ENCODE measurements around the gene CDH13.

DNA sequence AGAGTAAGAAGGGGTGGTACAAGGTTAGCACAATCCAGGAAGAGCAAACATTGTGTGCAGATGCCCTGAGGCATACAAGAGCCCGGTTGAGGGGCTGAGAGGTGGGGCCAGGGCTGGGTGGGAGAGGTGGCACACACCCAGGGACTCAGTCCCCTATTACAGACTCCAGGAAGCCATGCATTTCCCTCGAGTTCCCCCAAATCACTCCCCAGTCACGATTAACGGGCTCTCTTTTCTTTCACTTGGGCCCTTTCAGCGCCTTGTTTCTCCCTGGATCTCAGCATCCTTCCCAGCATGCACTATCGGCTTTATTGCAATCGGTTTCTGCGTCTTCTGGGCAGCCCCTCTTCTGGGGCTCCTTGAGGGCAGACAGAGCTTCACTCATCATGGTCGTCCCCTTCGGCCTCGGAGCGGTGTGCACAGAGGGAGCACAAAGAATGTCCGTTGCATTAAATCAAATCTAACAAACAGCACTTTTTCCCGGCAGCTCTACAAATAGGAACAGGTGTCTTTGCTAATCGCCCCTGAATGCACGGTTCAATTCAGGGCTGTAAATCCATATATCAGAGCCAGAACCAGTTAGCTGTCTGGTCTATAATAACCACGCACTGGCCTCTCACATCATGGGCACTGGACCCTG, 996.4 kb downstream of the CDH13 start:
- TF ChIP-seq SIN3A (IDR thresholded peaks at IDR 0.05; ENCODE audit: borderline replicate concordance, insufficient read depth, low read length) (no peak), POLR2AphosphoS5 (IDR thresholded peaks at IDR 0.05; ENCODE audit: low read depth, low read length) (no peak), TAF1 (IDR thresholded peaks at IDR 0.05; ENCODE audit: borderline replicate concordance, insufficient read depth, low read length) (no peak), FOXP2 (optimal IDR thresholded peaks at IDR 0.05; ENCODE audit: borderline replicate concordance, extremely low read depth, extremely low read length, insufficient read depth) (no peak)
- TF ChIP-seq, protein P1, sequence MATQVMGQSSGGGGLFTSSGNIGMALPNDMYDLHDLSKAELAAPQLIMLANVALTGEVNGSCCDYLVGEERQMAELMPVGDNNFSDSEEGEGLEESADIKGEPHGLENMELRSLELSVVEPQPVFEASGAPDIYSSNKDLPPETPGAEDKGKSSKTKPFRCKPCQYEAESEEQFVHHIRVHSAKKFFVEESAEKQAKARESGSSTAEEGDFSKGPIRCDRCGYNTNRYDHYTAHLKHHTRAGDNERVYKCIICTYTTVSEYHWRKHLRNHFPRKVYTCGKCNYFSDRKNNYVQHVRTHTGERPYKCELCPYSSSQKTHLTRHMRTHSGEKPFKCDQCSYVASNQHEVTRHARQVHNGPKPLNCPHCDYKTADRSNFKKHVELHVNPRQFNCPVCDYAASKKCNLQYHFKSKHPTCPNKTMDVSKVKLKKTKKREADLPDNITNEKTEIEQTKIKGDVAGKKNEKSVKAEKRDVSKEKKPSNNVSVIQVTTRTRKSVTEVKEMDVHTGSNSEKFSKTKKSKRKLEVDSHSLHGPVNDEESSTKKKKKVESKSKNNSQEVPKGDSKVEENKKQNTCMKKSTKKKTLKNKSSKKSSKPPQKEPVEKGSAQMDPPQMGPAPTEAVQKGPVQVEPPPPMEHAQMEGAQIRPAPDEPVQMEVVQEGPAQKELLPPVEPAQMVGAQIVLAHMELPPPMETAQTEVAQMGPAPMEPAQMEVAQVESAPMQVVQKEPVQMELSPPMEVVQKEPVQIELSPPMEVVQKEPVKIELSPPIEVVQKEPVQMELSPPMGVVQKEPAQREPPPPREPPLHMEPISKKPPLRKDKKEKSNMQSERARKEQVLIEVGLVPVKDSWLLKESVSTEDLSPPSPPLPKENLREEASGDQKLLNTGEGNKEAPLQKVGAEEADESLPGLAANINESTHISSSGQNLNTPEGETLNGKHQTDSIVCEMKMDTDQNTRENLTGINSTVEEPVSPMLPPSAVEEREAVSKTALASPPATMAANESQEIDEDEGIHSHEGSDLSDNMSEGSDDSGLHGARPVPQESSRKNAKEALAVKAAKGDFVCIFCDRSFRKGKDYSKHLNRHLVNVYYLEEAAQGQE (IDR thresholded peaks at IDR 0.05; ENCODE audit: insufficient read depth in 1 of 2, low read depth in 2 of 2, low read length in 2 of 2): no peak
